OCI-LY3 (cell line): ENCODE measurements around the gene ZNF530.

Experiments
- H2AFZ ChIP-seq: fragments of 200-600, 300-600 bp; shearing (Covaris generic); 2 replicates; pipeline ENCODE4 v1.6.0; 2014; ENCODE audit warnings: antibody characterized with exemption, low read depth, low read length
- H3K27ac ChIP-seq: fragments of 200-600, 300-600 bp; sonication (generic); 2 replicates; pipeline ENCODE4 v1.5.1; 2014; ENCODE audit warnings: mild to moderate bottlenecking, low read length, moderate library complexity, mixed read lengths
- H3K27me3 ChIP-seq: fragments of 200-600, 300-600 bp; sonication (generic); 2 replicates; pipeline ENCODE4 v1.6.1; 2014; ENCODE audit warnings: low read depth, low read length, mixed read lengths
- H3K36me3 ChIP-seq: fragments of 200-600, 300-600 bp; sonication (generic); replicated peaks from 2 replicates; pipeline ENCODE3; 2014; ENCODE audit warnings: low read depth, low read length, mixed read lengths
- H3K4me1 ChIP-seq: fragments of 300-600, 200-600 bp; sonication (generic); 2 replicates; pipeline ENCODE4 v1.6.1; 2014; ENCODE audit warnings: low read length, mixed read lengths
- H3K4me2 ChIP-seq: fragments of 200-600, 300-600 bp; sonication (generic); 2 replicates; pipeline ENCODE4 v1.6.1; 2014; ENCODE audit warnings: low read length, mixed read lengths
- H3K4me3 ChIP-seq: fragments of 300-600, 200-600 bp; sonication (generic); 2 replicates; pipeline ENCODE4 v1.5.1; 2014; ENCODE audit warnings: antibody characterized with exemption, mild to moderate bottlenecking, low read length, moderate library complexity
- H3K79me2 ChIP-seq: fragments of 300-600, 200-600 bp; shearing (Covaris generic); 2 replicates; pipeline ENCODE4 v1.6.1; 2014; ENCODE audit warnings: mild to moderate bottlenecking, low read length, mixed read lengths
- H3K9ac ChIP-seq: fragments of 300-600, 200-600 bp; shearing (Covaris generic); 2 replicates; pipeline ENCODE4 v1.6.0; 2014; ENCODE audit warnings: mild to moderate bottlenecking, low read length, moderate library complexity
- H3K9me3 ChIP-seq: fragments of 200-600, 300-600 bp; shearing (Covaris generic); 2 replicates; pipeline ENCODE4 v1.6.1; 2014; ENCODE audit warnings: low read length, mixed read lengths; ENCODE audit not compliant: insufficient read depth
- H4K20me1 ChIP-seq: fragments of 200-600, 300-600 bp; sonication (generic); 2 replicates; pipeline ENCODE4 v1.6.1; 2016; ENCODE audit warnings: low read length, mixed read lengths; ENCODE audit not compliant: insufficient read depth
- CTCF ChIP-seq: fragments of 200-600, 300-600 bp; sonication (generic); IDR thresholded peaks from 2 replicates; pipeline ENCODE4 v1.5.1; 2014; ENCODE audit warnings: antibody characterized with exemption, low read length, low read depth
- EZH2phosphoT487 ChIP-seq: fragments of 200-600 bp; shearing (Covaris generic); IDR thresholded peaks from 2 replicates; pipeline ENCODE4 v1.6.1; 2018; ENCODE audit warnings: antibody characterized with exemption, mixed run types, low read depth

The ZNF530 gene

GRCh38 chr19:57578487-57579205 is 21.0 kb upstream of the ZNF530 start, which contains the start of gene ZNF416:
TSS of gene ZNF416 (minus strand) at chr19:57578911. CDS start at chr19:57578704, 207 bp downstream.
- H3K79me2 ChIP-seq: peaks cover 21% of the 10 kb centered on the region
- H3K27me3 ChIP-seq: no peaks in the 10 kb centered on the region
- peak within 1 kb of the TSS; percentile 71 for H3K9ac ChIP-seq
- H3K27ac ChIP-seq: peak within 1 kb of the TSS; percentile 6; the same call in 1 of the 2 replicates
- peaks cover 49% of the 10 kb centered on the region for H3K36me3 ChIP-seq
- peaks cover 50% of the 10 kb centered on the region; the same call in 1 of the 2 replicates for H3K9me3 ChIP-seq
- TF ChIP-seq EZH2phosphoT487 (no peak), CTCF (peak; percentile 33; the same call in 1 of the 2 replicates)
- no peaks in the 10 kb centered on the region for H4K20me1 ChIP-seq
- peak within 1 kb of the TSS; percentile 66 for H3K4me2 ChIP-seq
- peak within 1 kb of the TSS; percentile 78 for H3K4me3 ChIP-seq
- peaks cover 9% of the 10 kb centered on the region for H3K4me1 ChIP-seq
- H2AFZ ChIP-seq: peak within 1 kb of the TSS; percentile 72

- no peaks in the 10 kb centered on the region for H3K27me3 ChIP-seq
- H3K79me2 ChIP-seq: peaks cover 5% of the 10 kb centered on the region
- peaks cover 10% of the 10 kb centered on the region; the same call in 1 of the 2 replicates for H3K9me3 ChIP-seq
- no peak overlapping the region for H2AFZ ChIP-seq
- no peak overlapping the region for H3K27ac ChIP-seq
- TF ChIP-seq CTCF: no peak
- TF ChIP-seq EZH2phosphoT487: no peak
- H3K4me2 ChIP-seq: no peak overlapping the region
- H3K36me3 ChIP-seq: peaks cover 5% of the 10 kb centered on the region
- H3K4me1 ChIP-seq: peaks cover 3% of the 10 kb centered on the region; the same call in 1 of the 2 replicates
- no peak overlapping the region for H3K4me3 ChIP-seq
- no peaks in the 10 kb centered on the region for H4K20me1 ChIP-seq
- H3K9ac ChIP-seq: no peak overlapping the region
These were observed 16.6 kb upstream of the ZNF530 start for GRCh38 chr19:57583104-57583520.

GRCh38 chr19:57583521-57584416 is 15.9 kb upstream of the ZNF530 start, which contains the start of gene ZIK1:
TSS of gene ZIK1 (plus strand) at chr19:57584145. CDS start at chr19:57584357, 212 bp downstream.
- H3K27me3 ChIP-seq: no peaks in the 10 kb centered on the region
- TF ChIP-seq EZH2phosphoT487 (no peak), CTCF (no peak)
- no peaks in the 10 kb centered on the region for H3K79me2 ChIP-seq
- no peak within 1 kb of the TSS for H3K4me3 ChIP-seq
- H3K4me1 ChIP-seq: 0 out of 2 replicates have a peak, but pooled peaks cover 3% of the 10 kb centered on the region
- H3K9ac ChIP-seq: no peak within 1 kb of the TSS
- peaks cover 5% of the 10 kb centered on the region for H3K36me3 ChIP-seq
- no peak within 1 kb of the TSS for H3K4me2 ChIP-seq
- no peak within 1 kb of the TSS for H2AFZ ChIP-seq
- no peak within 1 kb of the TSS for H3K27ac ChIP-seq
- no peaks in the 10 kb centered on the region for H4K20me1 ChIP-seq
- peaks cover 10% of the 10 kb centered on the region; the same call in 1 of the 2 replicates for H3K9me3 ChIP-seq

- Histone ChIP-seq H3K4me1 (no peaks in the 10 kb centered on the region), H2AFZ (no peak overlapping the region), H3K4me3 (no peak overlapping the region), H3K9ac (no peak overlapping the region), H3K27me3 (no peaks in the 10 kb centered on the region), H3K36me3 (no peaks in the 10 kb centered on the region), H3K27ac (no peak overlapping the region), H3K9me3 (peaks cover 10% of the 10 kb centered on the region; the same call in 1 of the 2 replicates), H4K20me1 (no peaks in the 10 kb centered on the region), H3K4me2 (no peak overlapping the region), H3K79me2 (no peaks in the 10 kb centered on the region)
- TF ChIP-seq CTCF (no peak), EZH2phosphoT487 (no peak)
These were observed 12.2 kb upstream of the ZNF530 start for GRCh38 chr19:57587529-57587928.
